Right kidney (tissue), 1 donor: ENCODE results near the gene TIMM22.
A peak's percentile ranks its signal among the peaks of the same experiment; 100 is the strongest.
"Not testable (repeated sequence)": the region's sequence is repeated elsewhere in the genome, so short reads cannot be mapped to it uniquely, and the experiment has no call there.

ENCODE experiments used
- DNase-seq: peaks from one replicate; pipeline ENCODE4 v3.0.0-alpha.2; 2016

The TIMM22 gene

DNA sequence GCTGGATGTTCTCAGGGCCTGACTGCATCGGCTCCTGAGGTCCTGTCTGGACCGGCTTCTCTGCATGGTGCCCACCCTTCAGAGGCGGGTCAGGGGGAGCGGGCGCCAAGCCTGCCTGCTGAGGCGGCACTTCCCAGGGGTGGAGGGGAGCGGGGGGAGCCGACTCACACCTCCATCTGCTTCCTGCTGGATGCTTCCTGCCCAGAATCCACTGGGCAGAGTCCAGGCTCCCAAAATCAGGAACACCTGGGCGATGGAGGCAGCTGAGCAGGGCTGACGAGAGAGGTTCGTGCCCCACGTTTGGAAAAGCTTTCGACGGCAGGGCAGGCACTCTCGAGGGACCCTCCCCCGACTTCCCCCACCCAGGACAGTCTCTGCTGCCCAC, 42.2 kb downstream of the TIMM22 start:
- no peak for DNase-seq

DNA sequence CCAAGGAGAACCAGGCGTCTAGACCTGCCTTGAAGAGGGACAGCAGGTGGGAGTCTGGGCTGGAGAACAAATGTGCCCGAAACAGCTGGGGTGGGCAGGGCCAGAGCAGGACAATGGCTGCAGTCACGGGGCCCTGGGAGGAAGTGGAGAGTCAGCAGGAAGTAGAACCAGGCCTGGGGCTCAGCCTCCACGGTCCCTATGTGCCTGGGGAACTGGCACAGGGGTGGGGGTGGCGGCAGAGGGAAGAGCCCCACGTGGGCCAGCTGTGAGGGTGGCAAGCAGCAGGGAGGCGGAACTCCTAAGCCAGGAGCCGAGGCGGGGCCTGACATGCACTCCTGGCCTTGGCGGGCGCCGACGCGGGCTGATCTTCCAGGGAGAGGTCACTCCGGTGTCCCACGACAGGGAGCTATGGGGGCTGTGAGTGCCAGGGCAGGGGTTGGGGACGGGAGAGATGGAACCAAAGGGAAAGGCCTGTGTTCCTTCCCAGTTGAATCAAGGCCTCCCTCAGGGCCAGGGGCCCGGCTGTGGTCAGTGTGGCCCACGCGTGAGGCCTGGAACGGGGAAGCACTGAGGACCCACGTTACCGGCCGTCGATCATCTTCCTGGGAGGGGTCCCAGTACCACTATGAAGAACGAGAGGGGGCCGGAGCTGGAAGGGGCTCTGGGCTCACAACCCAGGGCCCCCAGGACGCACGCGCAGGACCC, 42.7 kb downstream of the TIMM22 start:
- DNase-seq, result peak; percentile 57

DNA sequence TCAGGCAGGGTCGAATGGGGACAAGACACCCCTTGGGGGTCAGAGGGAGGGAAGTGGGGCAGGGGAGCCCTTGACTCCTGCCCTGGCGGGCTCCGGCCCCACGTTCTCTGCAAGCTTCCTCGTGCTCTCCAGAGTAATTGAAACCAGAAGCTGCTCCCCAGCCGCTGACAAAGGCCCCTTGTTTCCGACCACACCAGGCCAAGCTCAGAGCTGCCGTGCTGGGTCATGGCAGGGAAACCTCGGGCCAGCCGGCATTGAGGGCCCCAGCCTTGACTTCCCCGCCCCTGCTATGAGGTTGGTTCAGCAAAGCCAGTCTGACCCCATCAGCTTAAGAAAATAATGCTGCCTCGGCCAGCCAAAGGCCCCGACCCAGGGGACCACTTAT, 43.3 kb downstream of the TIMM22 start:
- DNase-seq, result peak; percentile 31

DNA sequence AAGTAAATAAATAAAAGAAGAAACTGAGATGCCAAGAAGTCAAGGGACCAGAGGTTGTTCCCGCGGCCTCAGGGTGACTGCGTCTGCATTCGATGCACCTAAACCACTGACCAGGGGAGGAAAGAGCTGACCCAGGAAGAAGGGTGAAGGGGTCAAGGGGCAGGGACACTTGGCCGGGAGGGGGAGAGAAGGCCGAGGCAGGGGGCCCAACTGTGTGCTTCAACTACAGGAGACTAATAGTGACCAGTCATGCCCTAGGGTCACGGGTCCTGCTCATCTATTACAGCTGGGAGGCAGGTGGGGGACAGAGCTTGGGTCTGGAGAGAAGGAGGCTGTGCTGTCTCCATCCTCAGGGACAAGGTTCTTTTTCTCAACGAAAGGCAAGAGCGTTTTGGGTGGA, 44.8 kb downstream of the TIMM22 start:
- no peak for DNase-seq

DNA sequence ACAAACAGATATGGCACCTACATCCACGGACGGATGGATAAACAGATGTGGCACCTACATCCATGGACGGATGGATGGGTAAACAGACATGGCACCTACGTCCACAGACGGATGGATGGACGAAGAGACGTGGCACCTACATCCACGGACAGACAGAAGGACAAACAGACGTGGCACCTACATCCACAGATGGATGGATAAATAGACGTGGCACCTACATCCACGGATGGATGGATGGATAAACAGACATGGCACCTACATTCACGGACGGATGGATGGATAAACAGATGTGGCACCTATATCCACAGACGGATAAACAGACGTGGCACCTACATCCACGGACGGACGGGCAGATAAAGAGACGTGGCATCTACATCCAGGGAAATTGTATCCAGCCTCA, 45.6 kb downstream of the TIMM22 start:
- DNase-seq, result no peak

DNA sequence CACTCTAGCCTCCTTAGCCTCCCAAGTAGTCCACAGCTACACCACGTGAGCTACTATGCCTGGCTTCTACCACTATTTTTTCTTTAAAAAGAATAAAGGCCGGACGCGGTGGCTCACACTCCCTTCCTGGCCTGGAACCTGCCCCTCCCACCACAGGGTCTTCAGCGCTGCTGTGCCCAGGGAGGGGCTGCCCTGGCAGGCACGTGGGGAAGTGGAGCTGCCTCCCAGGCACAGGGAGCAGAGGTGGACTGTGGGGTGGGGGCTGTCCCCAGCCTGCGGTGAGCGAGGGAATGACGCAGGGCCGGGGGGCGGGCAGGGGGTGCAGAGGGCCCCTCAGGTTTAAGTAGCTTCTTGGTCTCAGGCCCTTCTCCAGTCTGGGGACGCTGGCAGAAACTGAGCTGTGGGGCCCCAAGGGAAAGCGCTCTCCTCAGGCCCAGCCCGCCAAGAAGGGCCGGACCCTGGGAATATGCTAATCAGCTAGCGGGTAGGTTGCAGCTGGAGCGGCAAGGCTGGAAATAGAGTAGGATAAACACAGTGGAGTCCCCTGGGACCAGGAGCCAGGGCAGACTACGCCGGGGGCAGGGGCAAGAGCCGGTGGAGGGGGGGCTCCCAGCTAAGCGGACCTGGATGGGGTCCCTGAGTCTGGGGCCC, 46.8 kb downstream of the TIMM22 start:
- peak; percentile 39 for DNase-seq

DNA sequence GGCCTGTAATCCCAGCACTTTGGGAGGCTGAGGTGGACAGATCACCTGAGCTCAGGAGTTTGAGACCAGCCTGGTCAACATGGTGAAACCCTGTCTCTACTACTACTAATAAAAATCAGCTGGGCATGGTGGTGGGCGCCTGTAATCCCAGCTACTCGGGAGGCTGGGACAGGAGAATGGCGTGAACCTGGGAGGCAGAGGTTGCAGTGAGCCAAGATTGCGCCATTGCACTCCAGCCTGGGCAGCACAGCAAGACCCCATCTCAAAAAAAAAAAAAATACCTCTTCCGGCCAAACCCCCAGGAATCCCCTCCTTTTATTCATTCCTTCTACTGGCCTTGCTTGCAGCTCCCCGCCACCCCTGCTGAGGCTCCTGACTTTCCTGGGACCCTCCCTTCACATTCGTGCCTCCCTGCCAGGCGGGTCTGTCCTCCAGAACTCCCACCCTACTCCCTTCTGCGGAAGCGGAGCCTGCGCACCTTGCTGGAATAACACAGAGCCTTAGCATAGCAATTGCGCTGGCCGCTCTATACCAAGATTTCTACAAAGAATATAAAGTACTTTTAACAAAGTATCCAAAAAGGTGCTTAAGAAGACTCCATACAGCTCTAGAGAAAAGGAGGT, 47.6 kb downstream of the TIMM22 start:
- not testable (repeated sequence) for DNase-seq

DNA sequence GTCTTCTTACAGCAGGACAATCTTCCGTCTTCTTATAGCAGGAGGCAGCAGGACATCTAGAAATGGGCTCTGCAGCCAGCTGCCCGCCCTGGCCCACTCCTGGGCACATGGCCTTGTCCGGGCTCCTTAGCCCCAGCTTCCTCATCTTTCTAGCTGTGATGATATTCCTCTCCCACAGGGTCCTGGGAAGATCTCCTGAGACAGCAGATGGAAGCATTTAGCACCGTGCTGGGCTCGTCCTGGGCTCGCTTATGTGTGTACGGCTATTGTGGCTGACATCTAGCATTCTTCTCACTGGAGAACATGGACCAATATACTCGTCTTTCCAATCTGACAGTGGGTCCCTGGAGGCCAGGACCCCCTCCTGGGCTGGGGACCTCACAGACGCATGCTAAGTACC, 48.5 kb downstream of the TIMM22 start:
- no peak for DNase-seq

DNA sequence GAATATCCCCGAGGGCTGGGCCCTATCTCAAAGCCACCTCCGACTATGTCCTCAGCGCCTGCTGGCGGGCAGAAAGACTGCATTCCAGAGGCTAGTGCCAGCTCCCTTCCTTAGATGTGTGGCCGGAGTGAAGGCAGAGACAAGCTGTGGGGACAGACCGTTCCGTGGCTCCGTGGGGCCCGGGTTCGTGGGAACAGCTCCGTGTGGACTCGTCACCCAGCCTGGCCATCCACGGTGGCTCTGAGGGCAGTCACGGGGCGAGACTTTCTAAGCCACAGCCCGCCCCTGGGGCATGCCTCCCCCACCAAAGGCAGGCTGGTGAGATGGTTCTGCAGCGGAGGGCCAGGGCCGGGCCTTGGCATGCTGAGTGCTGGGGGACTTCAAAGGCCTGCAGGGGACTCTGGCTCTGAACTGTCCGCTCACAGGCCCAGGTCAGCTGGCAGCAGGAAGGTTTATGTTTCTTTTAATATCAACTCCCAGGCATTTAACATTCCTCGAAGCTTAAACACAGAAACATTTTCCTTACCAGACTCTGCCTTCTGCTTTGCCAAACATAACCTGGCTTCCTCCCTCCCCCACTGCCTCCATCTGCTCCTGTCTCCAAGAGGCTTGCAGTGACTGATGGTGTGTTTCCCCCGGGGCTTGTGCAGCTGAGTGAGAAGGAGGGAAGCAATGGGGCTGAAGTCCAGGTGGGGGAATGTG, 50.4 kb downstream of the TIMM22 start:
- DNase-seq, result peak; percentile 48

DNA sequence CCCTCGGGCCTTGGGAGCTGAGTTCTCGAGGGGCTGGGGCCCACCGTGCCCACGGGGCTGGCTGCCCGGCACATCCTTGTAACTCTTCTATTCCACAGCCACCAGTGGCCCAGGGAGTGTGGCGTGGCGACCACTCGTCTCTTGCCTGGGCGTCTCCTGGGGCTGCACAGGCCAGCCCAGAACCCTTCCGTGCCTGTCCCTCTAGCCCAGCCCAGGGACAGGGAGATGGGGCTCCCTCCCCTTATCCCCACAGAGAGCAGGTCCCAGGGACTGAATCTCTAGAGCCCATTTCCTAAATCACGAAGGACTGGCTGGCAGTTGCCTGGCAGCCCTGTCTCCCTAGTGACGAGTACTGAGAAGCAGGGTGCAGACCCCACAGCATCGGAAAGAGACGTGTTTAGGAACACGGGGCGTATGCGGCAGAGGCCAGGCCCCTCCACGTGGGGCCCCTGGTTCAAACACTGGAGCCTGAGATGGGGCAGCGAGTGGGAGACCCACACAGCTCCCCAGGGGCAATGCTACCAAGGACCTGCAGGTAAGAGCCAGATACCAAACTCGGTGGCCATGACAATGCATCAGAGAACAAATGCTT, 51.0 kb downstream of the TIMM22 start:
- no peak for DNase-seq

DNA sequence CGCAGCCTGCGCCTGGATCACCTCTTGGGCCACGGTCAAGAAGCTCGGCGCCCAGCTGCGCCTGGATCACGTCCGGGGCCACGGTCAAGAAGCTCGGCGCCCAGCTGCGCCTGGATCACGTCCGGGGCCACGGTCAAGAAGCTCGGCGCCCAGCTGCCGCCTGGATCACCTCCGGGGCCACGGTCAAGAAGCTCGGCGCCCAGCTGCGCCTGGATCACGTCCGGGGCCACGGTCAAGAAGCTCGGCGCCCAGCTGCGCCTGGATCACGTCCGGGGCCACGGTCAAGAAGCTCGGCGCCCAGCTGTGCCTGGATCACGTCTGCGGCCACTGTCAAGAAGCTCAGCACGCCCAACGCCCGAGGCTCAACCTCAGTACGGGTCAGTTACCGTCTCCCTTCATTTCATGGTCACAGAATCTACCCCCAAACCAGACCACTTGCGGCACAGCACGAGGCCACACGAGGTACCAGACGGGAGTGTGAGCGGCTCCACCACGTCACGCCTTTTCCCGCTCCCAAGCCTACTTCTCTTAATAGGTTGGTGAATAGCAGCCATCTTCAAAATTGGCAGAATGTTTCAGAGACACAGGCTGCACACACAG, 51.7 kb downstream of the TIMM22 start:
- not testable (repeated sequence) for DNase-seq

DNA sequence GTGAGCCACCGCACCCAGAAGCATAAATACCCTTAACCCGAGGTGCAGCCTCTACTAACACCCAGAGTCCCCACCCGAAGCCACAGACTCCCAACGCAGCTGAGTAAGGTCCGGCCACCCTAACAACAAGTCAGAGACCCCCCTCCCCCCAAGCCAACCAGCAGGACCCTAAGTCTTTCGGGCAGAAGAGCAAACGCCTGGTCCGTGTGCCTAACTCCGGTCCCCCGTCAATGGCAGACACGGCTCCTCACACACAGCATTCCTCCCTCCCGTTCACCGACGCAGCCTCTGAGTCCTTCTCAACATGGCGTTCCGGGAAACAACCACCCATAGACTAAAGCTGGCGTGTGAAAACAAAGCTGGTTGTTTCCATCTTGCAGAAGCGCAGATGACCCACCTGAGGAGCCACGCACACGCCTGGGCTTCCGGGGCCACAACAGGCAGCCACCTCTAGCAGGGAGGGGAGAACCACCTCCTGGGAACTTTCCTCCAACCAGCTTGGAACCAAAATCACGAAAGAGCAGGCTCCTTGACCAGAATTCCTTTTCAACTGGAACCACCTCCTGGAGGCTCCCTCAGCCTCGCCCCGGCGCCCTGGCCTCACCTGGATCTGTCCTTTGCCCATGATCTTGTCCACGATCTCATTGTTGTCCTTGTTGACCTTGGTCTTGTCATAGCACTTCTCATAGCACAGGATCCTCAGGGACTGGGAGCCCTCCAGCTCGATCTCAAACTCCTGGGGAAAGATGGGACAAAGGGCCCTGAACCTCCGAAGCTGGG, 52.7 kb downstream of the TIMM22 start:
- no peak for DNase-seq

DNA sequence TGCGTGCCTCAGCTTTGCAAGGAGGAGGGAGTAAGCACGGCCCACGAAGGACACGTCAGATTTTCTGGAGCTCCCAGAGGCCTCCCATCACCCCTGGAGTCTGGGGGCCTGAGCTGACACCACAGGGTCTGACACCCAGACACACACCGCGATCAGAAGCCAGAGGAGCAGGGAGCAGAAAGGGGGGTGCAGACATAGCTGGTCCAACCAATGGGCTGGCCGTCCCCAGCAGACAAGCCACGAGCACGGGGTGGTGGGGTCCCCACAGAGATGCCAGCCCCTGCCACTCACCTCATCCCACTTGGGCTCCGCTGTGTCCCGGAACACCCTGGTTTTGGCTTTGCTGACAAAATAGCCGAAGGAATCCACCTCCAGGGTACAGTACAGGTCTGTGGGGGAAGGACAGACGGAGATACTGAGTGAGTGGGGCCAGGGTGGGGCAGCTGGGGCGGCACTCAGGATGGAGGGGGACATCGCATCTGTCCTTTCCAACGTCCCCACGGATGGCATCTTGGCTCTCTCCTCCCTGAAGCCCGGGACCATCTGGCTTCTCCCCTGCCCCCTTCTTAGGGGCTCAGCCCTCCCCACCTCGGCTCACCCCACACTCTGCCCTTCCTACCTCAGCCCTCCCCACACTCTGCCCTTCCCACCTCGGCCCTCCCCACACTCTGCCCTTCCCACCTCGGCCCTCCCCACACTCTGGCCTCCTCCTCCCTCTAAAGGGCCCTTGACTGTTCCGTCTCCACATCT, 53.5 kb downstream of the TIMM22 start:
- DNase-seq, result no peak

DNA sequence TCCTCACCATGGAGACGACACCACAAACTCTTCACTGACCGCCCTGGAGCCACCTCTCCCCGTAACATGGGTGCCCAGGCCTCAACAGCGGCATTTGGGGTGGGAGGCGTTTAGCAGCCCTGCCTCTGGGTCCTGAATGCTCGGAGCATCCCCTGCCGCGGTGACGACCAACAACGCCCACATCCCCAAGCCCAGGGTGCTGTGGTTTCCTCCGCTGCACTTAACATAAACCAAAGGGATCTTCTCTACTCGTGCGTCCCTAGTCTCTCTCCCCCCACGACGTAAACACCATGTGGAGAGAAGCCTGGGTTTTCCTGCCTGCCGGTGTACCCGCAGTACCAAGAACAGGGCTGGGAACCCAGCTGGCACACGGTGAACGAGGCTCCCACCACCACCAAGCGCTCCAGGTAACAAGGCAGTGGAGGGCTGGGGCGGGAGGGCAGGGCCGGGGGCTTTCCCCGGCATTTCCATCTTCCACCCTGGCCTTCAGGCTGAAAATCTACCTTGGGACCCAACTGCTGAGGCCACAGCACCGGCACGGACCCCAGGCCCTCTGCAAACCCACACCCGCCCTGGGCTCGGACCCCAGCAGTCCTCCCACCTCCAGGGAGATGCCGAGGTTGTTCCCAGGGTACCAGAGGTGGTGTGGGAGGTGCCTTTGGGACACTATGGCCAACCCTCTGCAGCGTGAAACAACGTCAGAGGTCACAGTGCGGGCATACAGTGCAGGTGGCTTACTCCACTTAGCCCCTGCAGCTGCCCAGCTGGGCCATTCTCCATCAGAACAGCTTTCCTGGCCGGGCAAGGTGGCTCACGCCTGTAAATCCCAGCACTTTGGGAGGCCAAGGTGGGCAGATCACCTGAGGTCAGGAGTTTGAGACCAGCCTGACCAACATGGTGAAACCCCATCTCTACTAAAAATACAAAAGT, 54.3 kb downstream of the TIMM22 start:
- no peak for DNase-seq
